Endothelial cell of umbilical vein (primary cell): ENCODE results near the gene NT5C1B. TPM values are rescaled to one million over a fixed set of nuclear protein-coding genes. Genes with fewer than 3 reads are reported as not detected.

Experiments used
- BruUV-seq: library from RNA; stranded (reverse); fragments of 400-500 nt; replicated peaks from 2 replicates; lab custom pipeline; 2021; lab: Mats Ljungman, UMichigan
- CTCF ChIA-PET: fragments of 300-600, 350-600 bp; sonication (Branson Sonifier 250); formaldehyde crosslinking; loops from one replicate; lab custom pipeline; 2021; ENCODE audit warnings: antibody characterized with exemption, inconsistent platforms; lab: Charles Lee
- POLR2A ChIA-PET: fragments of 300-600, 350-600 bp; sonication (Branson Sonifier 250); formaldehyde crosslinking; loops from one replicate; lab custom pipeline; 2021; ENCODE audit warnings: antibody characterized with exemption, inconsistent platforms; lab: Charles Lee
- DNase-seq: peaks from one replicate; pipeline ENCODE4 v3.0.0-alpha.2; 2011; ENCODE audit warnings: low read depth, low spot score
- FAIRE-seq: peaks from 2 replicates; lab custom pipeline; 2011; peaks lifted over from hg19 to GRCh38; lab: Jason Lieb, UNC
- H2AFZ ChIP-seq: 2 replicates; pipeline ENCODE4 v1.6.0; 2012; ENCODE audit warnings: low read depth, low read length, control low read depth, inconsistent platforms
- H3K27ac ChIP-seq: 2 replicates; pipeline ENCODE4 v1.5.1; 2011; ENCODE audit warnings: low read depth, mild to moderate bottlenecking, control low read depth, low read length, moderate library complexity; ENCODE audit not compliant: insufficient read depth
- H3K27me3 ChIP-seq, 2 experiments: 2 replicates each; pipeline versions ENCODE4 v1.6.0 to v1.6.1; 2011; ENCODE audit warnings: low read length in 2 of 2, mixed read lengths in 1 of 2; ENCODE audit not compliant: control insufficient read depth in 2 of 2, insufficient read depth in 2 of 2
- H3K36me3 ChIP-seq, 2 experiments: 2 replicates in 1 of 2; 3 replicates in 1 of 2; pipeline ENCODE4 v1.5.1; 2011; ENCODE audit warnings: low read length in 2 of 2, mild to moderate bottlenecking in 1 of 2, moderate library complexity in 1 of 2; ENCODE audit not compliant: control insufficient read depth in 2 of 2, insufficient read depth in 2 of 2; ENCODE audit errors: extremely low read depth in 1 of 2
- H3K4me1 ChIP-seq: 3 replicates; pipeline ENCODE4 v1.5.1; 2011; ENCODE audit warnings: mild to moderate bottlenecking, low read length; ENCODE audit not compliant: control insufficient read depth, insufficient read depth; ENCODE audit errors: extremely low read depth
- H3K4me2 ChIP-seq: 2 replicates; pipeline ENCODE4 v1.6.1; 2011; ENCODE audit warnings: low read length, control low read depth, mixed read lengths; ENCODE audit not compliant: insufficient read depth
- H3K4me3 ChIP-seq, 3 experiments: fragments of 200-600 bp in 1 of 3; sonication (generic), shearing (Covaris generic) in 1 of 3; replicated peaks in 1 of 3; 2 replicates each; pipeline ENCODE4 v1.5.1; 2011 to 2016; ENCODE audit warnings: control low read depth in 3 of 3, low read length in 3 of 3, mild to moderate bottlenecking in 2 of 3, inconsistent platforms in 1 of 3, low read depth in 1 of 3, moderate library complexity in 1 of 3; ENCODE audit not compliant: insufficient read depth in 1 of 3
- H3K79me2 ChIP-seq: 2 replicates; pipeline ENCODE4 v1.6.0; 2012; ENCODE audit warnings: low read length, inconsistent platforms; ENCODE audit not compliant: control insufficient read depth, insufficient read depth
- H3K9ac ChIP-seq: replicated peaks from 2 replicates; pipeline ENCODE3; 2011; ENCODE audit warnings: low read length, control low read depth; ENCODE audit not compliant: insufficient read depth; ENCODE audit errors: extremely low read depth
- H3K9me1 ChIP-seq: replicated peaks from 3 replicates; pipeline ENCODE4 v1.6.0; 2011; ENCODE audit warnings: mild to moderate bottlenecking, low read length; ENCODE audit not compliant: control insufficient read depth, insufficient read depth; ENCODE audit errors: extremely low read depth
- H3K9me3 ChIP-seq: replicated peaks from 2 replicates; pipeline ENCODE4 v1.5.1; 2012; ENCODE audit warnings: low read length, inconsistent platforms; ENCODE audit not compliant: control insufficient read depth, insufficient read depth
- H4K20me1 ChIP-seq: replicated peaks from 2 replicates; pipeline ENCODE3; 2011; ENCODE audit warnings: mild to moderate bottlenecking, low read length; ENCODE audit not compliant: control insufficient read depth, insufficient read depth; ENCODE audit errors: extremely low read depth
- CTCF ChIP-seq, 2 donors: IDR thresholded peaks; 1 replicate in 1 of 2; 2 replicates in 1 of 2; pipeline ENCODE4 v1.5.1; 2011; ENCODE audit warnings: low read length in 2 of 2, mild to moderate bottlenecking in 2 of 2, moderate library complexity in 2 of 2, control low read depth in 1 of 2, inconsistent platforms in 1 of 2, low read depth in 1 of 2; ENCODE audit not compliant: insufficient read depth in 1 of 2; ENCODE audit errors: extremely low read depth in 1 of 2
- EZH2 ChIP-seq: IDR thresholded peaks from 2 replicates; pipeline ENCODE4 v1.6.1; 2012; ENCODE audit warnings: borderline replicate concordance, low read depth, mild to moderate bottlenecking, moderate library complexity, low read length, inconsistent platforms; ENCODE audit not compliant: severe bottlenecking
- FOS ChIP-seq: IDR thresholded peaks from 2 replicates; pipeline ENCODE4 v1.6.1; 2011; ENCODE audit warnings: mild to moderate bottlenecking, low read length, moderate library complexity, borderline replicate concordance; ENCODE audit not compliant: insufficient read depth
- GATA2 ChIP-seq: IDR thresholded peaks from 2 replicates; pipeline ENCODE4 v1.7.0; 2011; ENCODE audit warnings: low read depth, mild to moderate bottlenecking, moderate library complexity, mixed read lengths, low read length; ENCODE audit not compliant: insufficient read length, insufficient read depth
- JUN ChIP-seq: IDR thresholded peaks from 2 replicates; pipeline ENCODE4 v1.6.1; 2011; ENCODE audit warnings: borderline replicate concordance, low read depth; ENCODE audit not compliant: insufficient read length, insufficient read depth
- MAX ChIP-seq: IDR thresholded peaks from 2 replicates; pipeline ENCODE4 v1.6.1; 2011; ENCODE audit not compliant: insufficient read depth, insufficient read length
- MYC ChIP-seq: IDR thresholded peaks from one replicate; pipeline ENCODE4 v1.6.1; 2011; ENCODE audit warnings: mild to moderate bottlenecking, low read depth, low read length
- POLR2A ChIP-seq: IDR thresholded peaks from 2 replicates; pipeline ENCODE4 v1.6.1; 2012; ENCODE audit warnings: low read depth, mild to moderate bottlenecking, control low read depth, low read length
- POLR2AphosphoS5 ChIP-seq: IDR thresholded peaks from 2 replicates; pipeline ENCODE4 v1.6.1; 2012; ENCODE audit warnings: low read depth, mild to moderate bottlenecking, control low read depth, low read length, moderate library complexity; ENCODE audit not compliant: insufficient read depth
- dilution Hi-C: fragments of 300-500 bp; cut with MboI; formaldehyde crosslinking; loops from one replicate; pipeline ENCODE4 v1.15.0; 2019; ENCODE audit warnings: low sequenced_read_pairs; ENCODE audit not compliant: extremely low pct_ligation_motif_present
- intact Hi-C: fragments of 100-400 bp; cut with micrococcal nuclease; formaldehyde crosslinking; loops from one replicate; pipeline ENCODE4 v1.10.0; 2022
- polyA plus RNA-seq, 4 experiments: library from polyadenylated mRNA; depleted of rRNA in 3 of 4; stranded (reverse) in 3 of 4; unstranded in 1 of 4; fragments of >200 nt; gene quantifications; 2 replicates each; pipeline versions ENCODE4 v1.2.1 to v1.2.3, GENCODE V29; 2011 to 2012; ENCODE audit warnings: missing spikeins in 1 of 4
- total RNA-seq: library from RNA; stranded (reverse); gene quantifications from 2 replicates; pipeline ENCODE4 v1.2.3, GENCODE V29; 2021

Gene NT5C1B
- total and polyA plus RNA-seq, 2 donors (not counting 3 experiments of a cell fraction or from before 2014, with no cell fraction given): not detected

GRCh38 chr2:18585526-18585925, 3.8 kb downstream of the NT5C1B start:
- Histone ChIP-seq H4K20me1 (no peaks in the 10 kb centered on the region), H3K4me2 (no peak overlapping the region), H3K9ac (no peak overlapping the region), H3K79me2 (no peaks in the 10 kb centered on the region), H3K27me3 (no peaks in the 10 kb centered on the region), H3K27ac (no peak overlapping the region), H3K9me1 (no peaks in the 10 kb centered on the region), H3K9me3 (no peaks in the 10 kb centered on the region), H3K4me1 (no peaks in the 10 kb centered on the region), H3K4me3 (no peak overlapping the region), H3K36me3 (no peaks in the 10 kb centered on the region), H2AFZ (no peak overlapping the region)
- no TSS peak for BruUV-seq
- TF ChIP-seq CTCF (IDR thresholded peaks at IDR 0.05; ENCODE audit: extremely low read depth in 1 of 2, insufficient read depth in 1 of 2, low read depth in 1 of 2, low read length in 2 of 2) (no peak), GATA2 (peak; percentile 41), POLR2AphosphoS5 (no peak)
- dilution Hi-C loops: no loop called here
- DNase-seq (peak; percentile 43), FAIRE-seq (peak; percentile 4)
- CTCF ChIA-PET: interaction anchor here (1.2 kb wide), 1 partner anchor 15 kb away, joined by 3 read pairs; no protein-coding TSS in a partner anchor
- intact Hi-C loops: no loop called here
- POLR2A ChIA-PET: no interaction called here

- H3K9me3 ChIP-seq: no peaks in the 10 kb centered on the region
Measured at GRCh38 chr2:18584608-18584954, 4.8 kb downstream of the NT5C1B start.

More at GRCh38 chr2:18584608-18584954, 4.8 kb downstream of the NT5C1B start:
- Histone ChIP-seq H3K9ac (no peak overlapping the region), H2AFZ (no peak overlapping the region), H3K4me3 (no peak overlapping the region), H3K27me3 (no peaks in the 10 kb centered on the region), H3K9me1 (no peaks in the 10 kb centered on the region), H3K27ac (no peak overlapping the region), H3K4me1 (no peaks in the 10 kb centered on the region), H3K4me2 (no peak overlapping the region), H3K36me3 (no peaks in the 10 kb centered on the region), H4K20me1 (no peaks in the 10 kb centered on the region), H3K79me2 (no peaks in the 10 kb centered on the region)
- DNase-seq (no peak), FAIRE-seq (no peak)
- dilution Hi-C loops: no loop called here
- ChIA-PET CTCF (interaction anchor here (0.8 kb wide), 1 partner anchor 20 kb away, joined by 3 read pairs; no protein-coding TSS in a partner anchor), POLR2A (no interaction called here)
- intact Hi-C loops: no loop called here
- BruUV-seq: no TSS peak
- TF ChIP-seq CTCF (IDR thresholded peaks at IDR 0.05; ENCODE audit: extremely low read depth in 1 of 2, insufficient read depth in 1 of 2, low read depth in 1 of 2, low read length in 2 of 2) (no peak), EZH2 (no peak), MAX (no peak), FOS (no peak), JUN (no peak), GATA2 (no peak), POLR2AphosphoS5 (no peak), POLR2A (no peak), MYC (no peak)
